GM19438 (cell line): ENCODE data around the gene SPP1.
"Not testable (repeated sequence)": the region's sequence is repeated elsewhere in the genome, so short reads cannot be mapped to it uniquely, and the experiment has no call there.

Experiments used
- ATAC-seq: cut with Tn5 transposase; IDR thresholded peaks from one replicate; pipeline ENCODE4 v1.9.1; 2021; ENCODE audit warnings: low read depth; ENCODE audit not compliant: unreplicated experiment

The SPP1 gene

DNA sequence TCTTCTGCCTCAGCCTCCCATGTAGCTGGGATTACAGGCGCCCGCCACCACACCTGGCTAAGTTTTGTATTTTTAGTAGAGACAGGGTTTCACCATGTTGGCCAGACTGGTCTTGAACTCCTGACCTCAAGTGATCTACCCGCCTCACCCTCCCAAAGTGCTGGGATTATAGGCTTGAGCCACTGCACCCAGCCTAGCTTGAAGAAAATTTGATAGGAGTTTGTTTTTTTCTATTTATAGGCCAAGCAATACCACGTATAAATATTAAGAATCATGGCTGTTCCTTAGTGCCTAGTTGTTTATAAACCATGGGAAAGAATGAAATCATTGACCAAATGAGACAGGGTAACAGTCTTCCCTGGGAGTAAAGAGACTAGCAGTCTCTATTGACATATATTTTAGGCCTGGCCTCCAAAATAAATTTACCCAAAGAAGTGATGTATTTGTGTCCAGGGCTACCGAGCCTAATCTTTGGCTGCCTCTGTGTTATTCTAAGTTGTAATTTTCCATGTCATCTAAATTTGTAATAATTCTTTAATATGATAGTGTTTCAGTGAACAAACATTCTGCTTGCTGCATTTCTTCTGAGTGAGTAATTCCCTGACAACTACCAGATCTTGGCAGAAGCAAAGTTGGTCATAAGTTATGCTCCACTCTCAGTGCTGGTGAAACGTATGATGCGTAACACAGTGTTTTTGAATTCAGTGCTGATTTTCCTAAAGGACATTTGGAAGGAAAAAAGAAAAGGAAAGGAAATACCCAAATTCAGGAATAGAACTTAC is 42.2 kb downstream of the SPP1 start:
- no peak for ATAC-seq

DNA sequence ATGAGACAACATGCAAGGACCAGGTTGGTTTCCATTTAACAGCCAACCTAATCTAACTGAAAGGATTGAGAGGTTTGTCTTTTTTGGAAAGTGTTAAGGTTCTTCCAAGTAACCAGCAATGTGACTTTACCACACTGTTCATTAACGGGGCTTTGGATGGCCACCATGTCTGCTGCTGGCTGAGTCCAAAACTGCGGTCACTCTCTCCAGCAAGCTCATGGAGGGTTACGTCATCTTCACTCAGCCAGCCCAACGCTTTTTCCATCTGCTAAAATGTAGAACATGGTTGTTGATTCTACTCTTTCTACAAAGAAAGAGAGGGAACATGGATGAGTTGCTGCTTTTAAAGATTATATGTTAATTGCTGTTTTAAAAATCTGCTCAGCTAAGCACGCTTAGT is 43.0 kb downstream of the SPP1 start:
- ATAC-seq, result no peak

DNA sequence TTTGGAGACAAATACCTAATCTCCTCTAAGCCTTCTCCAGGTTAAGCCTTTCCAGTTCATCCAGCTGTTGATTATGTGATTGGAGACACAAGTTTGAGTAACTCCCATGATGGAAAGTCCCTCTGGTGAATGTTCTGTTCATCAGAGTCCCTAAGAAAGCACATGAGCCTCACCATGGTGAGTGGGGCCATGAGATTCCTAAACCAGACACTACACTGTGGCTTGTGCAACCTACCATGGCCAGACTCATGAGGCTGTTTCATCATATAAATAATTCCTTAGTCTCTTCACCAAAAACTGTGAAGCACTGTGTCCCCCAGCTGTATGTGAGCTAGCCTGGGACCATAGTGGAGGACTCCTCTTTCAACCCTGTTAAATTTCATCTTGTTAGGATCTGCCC is 46.3 kb downstream of the SPP1 start:
- no peak for ATAC-seq

DNA sequence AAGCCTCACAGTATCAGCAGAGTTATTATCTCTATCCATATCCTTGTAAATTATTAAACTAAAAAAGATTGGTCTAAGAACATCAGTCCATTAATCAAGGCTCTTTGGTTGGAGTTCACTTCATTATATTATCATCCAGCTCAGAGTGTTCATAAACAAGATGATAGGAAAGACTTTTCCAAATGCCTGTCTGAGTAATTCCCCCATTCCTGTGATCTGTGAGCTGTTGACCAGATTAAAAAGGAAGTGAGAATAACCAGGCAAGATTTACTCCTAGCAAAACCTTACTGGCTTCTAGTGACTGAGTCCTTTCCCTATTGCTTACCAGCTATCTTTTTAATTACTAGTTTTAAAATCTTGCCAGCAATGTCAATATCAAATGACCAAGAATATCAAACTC is 46.8 kb downstream of the SPP1 start:
- ATAC-seq, result no peak

DNA sequence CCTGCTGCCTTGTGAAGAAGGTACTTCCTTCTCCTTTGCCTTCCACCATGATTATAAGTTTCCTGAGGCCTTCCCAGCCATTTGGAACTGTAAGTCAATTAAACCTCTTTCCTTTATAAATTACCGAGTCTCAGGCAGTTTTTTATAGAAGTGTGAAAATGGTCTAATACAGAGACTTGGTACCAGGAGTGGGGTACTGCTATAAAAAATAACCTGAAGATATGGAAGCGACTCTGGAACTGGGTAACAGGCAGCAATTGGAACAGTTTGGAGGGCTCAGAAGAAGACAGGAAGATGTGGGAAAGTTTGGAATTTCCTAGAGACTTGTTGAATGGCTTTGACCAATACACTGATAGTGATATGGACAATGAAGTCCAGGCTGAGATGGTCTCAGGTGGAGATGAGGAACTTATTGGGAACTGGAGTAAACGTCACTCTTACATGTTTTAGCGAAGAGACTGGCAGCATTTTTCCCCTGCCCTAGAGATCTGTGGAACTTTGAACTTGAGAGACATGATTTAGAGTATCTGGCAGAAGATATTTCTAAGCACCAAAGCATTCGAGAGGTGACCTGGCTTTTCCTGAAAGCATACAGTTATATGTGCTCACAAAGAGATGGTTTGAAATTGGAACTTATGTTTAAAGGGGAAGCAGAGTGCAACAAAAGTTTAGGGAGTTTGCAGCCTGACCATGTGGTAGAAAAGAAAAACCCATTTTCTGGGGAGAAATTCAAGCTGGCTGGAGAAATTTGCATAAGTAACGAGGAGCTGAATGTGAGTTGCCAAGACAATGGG is 50.6 kb downstream of the SPP1 start:
- ATAC-seq, result not testable (repeated sequence)

DNA sequence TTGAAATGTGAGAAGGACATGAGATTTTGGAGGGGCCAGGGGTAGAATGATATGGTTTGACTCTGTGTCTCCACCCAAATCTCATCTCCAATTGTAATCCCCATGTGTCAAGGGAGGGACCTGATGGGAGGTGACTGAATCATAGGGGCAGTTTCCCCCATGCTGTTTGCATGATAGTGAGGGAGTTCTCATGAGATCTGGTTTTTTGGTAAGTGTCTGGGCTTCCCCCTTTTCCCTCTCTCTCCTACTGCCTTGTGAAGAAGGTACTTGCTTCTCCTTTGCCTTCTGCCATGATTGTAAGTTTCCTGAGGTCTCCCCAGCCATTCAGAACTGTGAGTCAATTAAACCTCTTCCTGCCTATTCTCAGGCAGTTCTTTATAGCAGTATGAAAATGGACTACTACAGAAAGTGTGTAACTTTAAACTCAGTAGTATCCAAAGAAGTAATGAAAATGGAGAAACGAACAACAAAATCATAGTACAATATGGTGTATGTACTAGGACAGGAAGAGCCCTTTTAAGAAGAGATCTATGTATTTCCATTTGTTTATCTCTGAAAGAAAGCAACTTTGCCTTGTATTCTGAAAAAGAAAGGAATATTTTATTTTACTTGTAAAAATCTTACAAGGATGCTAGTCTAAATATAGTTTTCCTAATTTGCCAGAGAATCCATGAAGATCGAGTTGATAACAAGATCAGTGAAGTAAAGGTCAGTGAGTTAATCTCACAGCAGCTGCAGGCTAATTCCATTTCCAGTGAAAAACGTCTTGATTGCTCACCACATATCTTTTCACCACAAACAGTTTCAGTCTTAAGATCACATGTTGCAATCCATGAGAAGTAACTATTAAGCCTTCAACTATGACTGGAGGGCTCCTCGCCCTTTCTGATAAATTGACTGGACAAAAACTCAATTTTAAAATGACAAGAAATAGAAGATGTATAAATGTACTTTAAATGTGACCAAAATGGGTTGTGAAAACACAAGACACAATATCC is 52.4 kb downstream of the SPP1 start:
- no peak for ATAC-seq

DNA sequence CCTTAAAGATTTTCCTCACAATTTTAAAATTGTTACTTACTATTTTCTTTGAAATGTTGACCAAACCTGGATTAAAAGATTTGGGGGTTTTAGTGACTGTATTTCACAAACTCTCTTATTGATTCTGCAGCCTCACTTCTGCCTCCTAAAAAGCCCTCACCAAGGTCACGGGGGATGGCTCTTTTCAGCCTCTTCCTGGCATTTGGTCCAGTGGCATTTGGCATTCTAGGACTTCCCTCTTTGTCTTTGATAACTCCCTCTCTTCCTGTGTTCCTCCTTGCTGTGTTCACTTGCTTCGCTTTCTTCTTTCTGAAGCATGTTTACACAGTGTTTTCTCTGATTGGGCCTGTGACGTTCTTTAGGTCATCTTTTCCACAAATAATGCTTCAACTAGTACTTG is 53.4 kb downstream of the SPP1 start:
- no peak for ATAC-seq

DNA sequence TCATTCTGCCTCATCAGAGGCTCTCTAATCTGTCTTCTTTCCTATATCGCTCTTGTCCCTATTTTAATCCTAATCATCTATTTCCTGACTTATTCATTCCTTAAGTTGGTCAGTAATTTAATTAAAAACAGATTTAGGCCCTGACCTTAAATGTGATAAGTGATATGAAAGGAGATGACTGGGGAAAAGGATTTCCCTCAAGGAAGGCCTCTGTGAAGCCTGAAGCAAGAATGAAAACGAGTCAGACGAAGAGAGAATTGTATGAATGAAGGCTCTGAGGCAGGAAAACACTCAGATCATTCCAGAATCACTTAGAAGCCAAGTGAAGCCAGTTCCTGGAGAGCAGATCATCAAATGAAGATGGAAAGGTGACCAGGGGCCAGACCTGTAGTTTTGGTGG is 54.0 kb downstream of the SPP1 start:
- ATAC-seq, result no peak

DNA sequence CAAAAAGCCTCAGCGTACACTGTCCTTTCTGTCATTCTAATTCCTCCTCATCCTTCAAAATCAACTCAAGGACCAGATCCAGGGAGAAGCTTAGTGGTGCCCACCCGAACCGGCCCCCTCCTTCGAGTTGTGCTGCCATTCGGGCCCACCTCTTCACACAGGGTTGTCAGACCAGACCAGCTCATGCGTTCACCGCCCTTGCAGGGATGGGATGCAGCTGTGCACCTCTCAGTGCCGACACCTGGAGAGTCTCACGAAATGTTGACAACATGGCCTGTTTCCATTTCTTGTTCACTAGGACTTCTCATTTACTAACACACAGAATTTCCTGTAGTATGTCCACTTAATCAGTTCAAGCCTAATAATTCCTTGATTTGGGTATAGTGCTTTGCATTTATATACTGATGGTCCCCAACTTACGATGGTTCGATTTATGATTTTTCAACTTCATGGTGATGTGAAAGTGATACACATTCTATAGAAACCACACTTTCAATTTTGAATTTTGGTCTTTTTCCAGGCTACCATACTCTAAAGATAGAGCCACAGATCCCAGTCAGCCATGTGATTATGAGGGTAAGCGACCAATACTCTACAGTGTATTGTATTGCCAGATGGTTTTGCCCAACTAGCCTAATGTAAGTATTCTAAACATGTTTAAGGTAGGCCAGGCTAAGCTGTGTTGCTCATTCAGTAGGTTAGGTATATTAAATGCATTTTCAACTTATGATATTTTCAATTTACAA is 55.2 kb downstream of the SPP1 start:
- no peak for ATAC-seq
